CD4-positive, alpha-beta T cell (primary cell): ENCODE data around the gene DRAP1. TPM values are rescaled to one million over a fixed set of nuclear protein-coding genes. Genes with fewer than 3 reads are reported as not detected.

ENCODE experiments used
- ATAC-seq: fragments of 200-7000 bp; cut with Tn5 transposase; one replicate; pipeline ENCODE4 v1.10.0; 2022; ENCODE audit warnings: mild to moderate bottlenecking; ENCODE audit not compliant: poor library complexity
- CTCF ChIA-PET: fragments of 350-600 bp; sonication (Branson Sonifier 250); formaldehyde crosslinking; loops from one replicate; lab custom pipeline; 2021; ENCODE audit warnings: antibody characterized with exemption, inconsistent platforms; lab: Charles Lee
- POLR2A ChIA-PET: fragments of 350-600 bp; sonication (Branson Sonifier 250); formaldehyde crosslinking; loops from one replicate; lab custom pipeline; 2021; ENCODE audit warnings: antibody characterized with exemption, inconsistent platforms; lab: Charles Lee
- DNase-seq, 14 experiments: peaks; one replicate each; pipeline ENCODE4 v3.0.0-alpha.2; 2013 to 2020; ENCODE audit warnings: mixed read lengths in 2 of 14
- H3K27ac ChIP-seq, 2 donors: one replicate each; pipeline versions ENCODE4 v1.5.1 to v1.7.0; 2013; ENCODE audit warnings: low read length in 2 of 2, low read depth in 1 of 2, mild to moderate bottlenecking in 1 of 2
- H3K27me3 ChIP-seq, 2 experiments: 1 replicate in 1 of 2; 2 replicates in 1 of 2; pipeline versions ENCODE4 v1.6.1 to v1.7.0; 2013; ENCODE audit warnings: low read length in 2 of 2, control low read depth in 1 of 2, mild to moderate bottlenecking in 1 of 2, moderate library complexity in 1 of 2; ENCODE audit not compliant: insufficient read depth in 2 of 2, control insufficient read depth in 1 of 2
- H3K36me3 ChIP-seq: one replicate; pipeline ENCODE4 v1.6.1; 2013; ENCODE audit warnings: low read length, control low read depth; ENCODE audit not compliant: insufficient read depth
- H3K4me1 ChIP-seq: one replicate; pipeline ENCODE4 v1.6.1; 2013; ENCODE audit warnings: low read length, control low read depth; ENCODE audit not compliant: insufficient read depth
- H3K4me3 ChIP-seq: one replicate; pipeline ENCODE4 v1.5.1; 2013; ENCODE audit warnings: mild to moderate bottlenecking, low read length, moderate library complexity
- H3K9me3 ChIP-seq, 2 experiments: 1 replicate in 1 of 2; 2 replicates in 1 of 2; pipeline versions ENCODE4 v1.6.1 to v1.7.0; 2013; ENCODE audit warnings: low read length in 2 of 2, mild to moderate bottlenecking in 2 of 2, control low read depth in 1 of 2, moderate library complexity in 1 of 2; ENCODE audit not compliant: control insufficient read depth in 1 of 2, insufficient read depth in 1 of 2
- H3K27ac Mint-ChIP-seq: one replicate; pipeline ENCODE4 v1.8.0; 2020; ENCODE audit warnings: mixed read lengths
- H3K27me3 Mint-ChIP-seq: one replicate; pipeline ENCODE4 v1.8.0; 2021; ENCODE audit warnings: mixed read lengths
- H3K36me3 Mint-ChIP-seq: one replicate; pipeline ENCODE4 v1.8.0; 2021; ENCODE audit warnings: low read depth, mixed read lengths
- H3K4me1 Mint-ChIP-seq: one replicate; pipeline ENCODE4 v1.8.0; 2021; ENCODE audit warnings: low read depth, mixed read lengths
- H3K4me3 Mint-ChIP-seq: one replicate; pipeline ENCODE4 v1.8.0; 2020; ENCODE audit warnings: mild to moderate bottlenecking, mixed read lengths
- H3K9me3 Mint-ChIP-seq: one replicate; pipeline ENCODE4 v1.8.0; 2020; ENCODE audit warnings: mixed read lengths
- CTCF ChIP-seq: fragments of 200-600 bp; IDR thresholded peaks from one replicate; pipeline ENCODE4 v1.8.0; 2022; ENCODE audit warnings: antibody characterized with exemption, mild to moderate bottlenecking
- intact Hi-C, 2 experiments: fragments of 100-400 bp; cut with DNase I in 1 of 2; cut with micrococcal nuclease in 1 of 2; formaldehyde crosslinking; loops; one replicate each; pipeline versions ENCODE4 v1.15.1 to v1.9.0; 2023 to 2025; cut with DNase I, micrococcal nuclease
- total RNA-seq, 174 experiments: library from RNA in 2 of 174; stranded (reverse) in 2 of 174; gene quantifications; one replicate each; pipeline ENCODE4 v1.2.3 and lab custom pipeline; 2021 to 2026

The DRAP1 gene
- total RNA-seq, 2 experiments from 2014 or later: 58.6 to 59.1 TPM

GRCh38 chr11:65961267-65962140, 42.3 kb downstream of the DRAP1 start, which contains the start of gene SART1:
Gene SART1 (plus strand): TSS chr11:65961734. CDS start chr11:65961781, 47 bp downstream.
- Histone ChIP-seq H3K36me3 (peaks cover 29% of the 10 kb centered on the region), H3K27ac (peak within 1 kb of the TSS; percentile 93 to 95), H3K9me3 (no peaks in the 10 kb centered on the region), H3K4me3 (peak within 1 kb of the TSS; percentile 92), H3K4me1 (peaks cover 52% of the 10 kb centered on the region), H3K27me3 (no peaks in the 10 kb centered on the region)
- Mint-ChIP-seq H3K36me3 (peaks cover 51% of the 10 kb centered on the region), H3K9me3 (no peaks in the 10 kb centered on the region), H3K27me3 (no peaks in the 10 kb centered on the region), H3K27ac (peak within 1 kb of the TSS; percentile 96), H3K4me1 (peaks cover 53% of the 10 kb centered on the region), H3K4me3 (peak within 1 kb of the TSS; percentile 99)
- ChIA-PET CTCF (interaction anchor here (1.1 to 2.1 kb wide), 2 partner anchors 73 to 77 kb away, joined by 3 to 9 read pairs; partner anchors contain the start of gene FIBP), POLR2A (interaction anchor here (1.1 to 4.9 kb wide), 9 partner anchors 9 to 101 kb away, joined by 3 to 44 read pairs (median 6); partner anchors contain the start of genes BANF1, C11orf68, CCDC85B and DRAP1)
- DNase-seq (peak; percentile 89 to 99 (median 94)), ATAC-seq (peak; percentile 90)
- intact Hi-C loops: loop anchor here (1.0 to 2.0 kb wide), 7 partner anchors 33 to 103 kb away; partner anchors contain the start of genes BANF1 (in 2 of the 2), C11orf68 (in 2 of the 2), DRAP1 (in 2 of the 2) and EIF1AD (in 2 of the 2)
- TF ChIP-seq CTCF: no peak

- peaks cover 46% of the 10 kb centered on the region for H3K4me1 ChIP-seq
- H3K27me3 ChIP-seq: no peaks in the 10 kb centered on the region
- Mint-ChIP-seq H3K9me3 (no peaks in the 10 kb centered on the region), H3K27me3 (no peaks in the 10 kb centered on the region), H3K4me1 (peaks cover 47% of the 10 kb centered on the region), H3K27ac (peak overlapping the region; percentile 96), H3K4me3 (peak overlapping the region; percentile 99), H3K36me3 (peaks cover 58% of the 10 kb centered on the region)
- peak overlapping the region; percentile 92 for H3K4me3 ChIP-seq
- intact Hi-C loops: no loop called here
- peak overlapping the region; percentile 37 to 55 for H3K27ac ChIP-seq
- ATAC-seq (no peak), DNase-seq (peak in 3 of 14 experiments; percentile 4 to 80 (median 33))
- POLR2A ChIA-PET: interaction anchor here (1.1 to 4.9 kb wide), 7 partner anchors 34 to 102 kb away, joined by 3 to 44 read pairs (median 8); partner anchors contain the start of genes BANF1, C11orf68, CCDC85B and DRAP1
- peaks cover 36% of the 10 kb centered on the region for H3K36me3 ChIP-seq
- H3K9me3 ChIP-seq: no peaks in the 10 kb centered on the region
- no peak for TF ChIP-seq CTCF
- CTCF ChIA-PET: interaction anchor here (1.1 to 2.1 kb wide), 2 partner anchors 74 to 78 kb away, joined by 3 to 9 read pairs; partner anchors contain the start of gene FIBP
Measured at GRCh38 chr11:65962141-65962564, 42.9 kb downstream of the DRAP1 start.

GRCh38 chr11:65964906-65965305, 45.7 kb downstream of the DRAP1 start:
- Histone ChIP-seq H3K36me3 (peaks cover 63% of the 10 kb centered on the region), H3K9me3 (no peaks in the 10 kb centered on the region), H3K27ac (no peak overlapping the region), H3K4me1 (peaks cover 32% of the 10 kb centered on the region), H3K27me3 (no peaks in the 10 kb centered on the region), H3K4me3 (no peak overlapping the region)
- Mint-ChIP-seq H3K27ac (no peak overlapping the region), H3K9me3 (no peaks in the 10 kb centered on the region), H3K27me3 (no peaks in the 10 kb centered on the region), H3K36me3 (peaks cover 85% of the 10 kb centered on the region), H3K4me1 (peaks cover 34% of the 10 kb centered on the region), H3K4me3 (no peak overlapping the region)
- intact Hi-C loops: no loop called here
- ChIA-PET CTCF (no interaction called here), POLR2A (no interaction called here)
- DNase-seq: no peak
- TF ChIP-seq CTCF: no peak
- ATAC-seq: no peak
